Naive thymus-derived CD4-positive, alpha-beta T cell (primary cell): ENCODE results near the gene ZBTB33. TPM values are rescaled to one million over a fixed set of nuclear protein-coding genes. Genes with fewer than 3 reads are reported as not detected.

ENCODE experiments used
- ATAC-seq: fragments of 150-1000 bp; cut with Tn5 transposase; 2 replicates; pipeline ENCODE4 v1.10.0; 2021; ENCODE audit warnings: mild to moderate bottlenecking, moderate library complexity
- CTCF ChIA-PET: fragments of 350-600 bp; sonication (Branson Sonifier 250); formaldehyde crosslinking; loops from one replicate; lab custom pipeline; 2021; ENCODE audit warnings: antibody characterized with exemption; lab: Charles Lee
- POLR2A ChIA-PET: fragments of 350-600 bp; sonication (Branson Sonifier 250); formaldehyde crosslinking; loops from one replicate; lab custom pipeline; 2021; ENCODE audit warnings: antibody characterized with exemption, inconsistent platforms; lab: Charles Lee
- DNase-seq, 9 donors: peaks; one replicate each; pipeline versions ENCODE4 v3.0.0 to v3.0.0-alpha.2; 2020 to 2022; ENCODE audit warnings: mixed read lengths in 1 of 9
- H3K27ac ChIP-seq: one replicate; pipeline ENCODE4 v1.7.0; 2013; ENCODE audit warnings: mild to moderate bottlenecking, low read depth, low read length, moderate library complexity
- H3K27me3 ChIP-seq, 2 donors: one replicate each; pipeline ENCODE4 v1.7.0; 2013; ENCODE audit warnings: low read length in 2 of 2, mild to moderate bottlenecking in 2 of 2, moderate library complexity in 2 of 2; ENCODE audit not compliant: control insufficient read depth in 2 of 2, insufficient read depth in 2 of 2
- H3K36me3 ChIP-seq, 3 experiments: 1 replicate in 2 of 3; 2 replicates in 1 of 3; pipeline ENCODE4 v1.7.0; 2013; ENCODE audit warnings: low read length in 3 of 3, mild to moderate bottlenecking in 3 of 3, moderate library complexity in 1 of 3; ENCODE audit not compliant: insufficient read depth in 3 of 3, control insufficient read depth in 2 of 3
- H3K4me1 ChIP-seq, 2 donors: one replicate each; pipeline ENCODE4 v1.7.0; 2013; ENCODE audit warnings: low read length in 2 of 2, mild to moderate bottlenecking in 2 of 2, moderate library complexity in 1 of 2; ENCODE audit not compliant: control insufficient read depth in 2 of 2, insufficient read depth in 2 of 2
- H3K4me3 ChIP-seq: 2 replicates; pipeline ENCODE4 v1.7.0; 2013; ENCODE audit warnings: mild to moderate bottlenecking, low read length
- H3K9me3 ChIP-seq, 3 experiments: 1 replicate in 2 of 3; 2 replicates in 1 of 3; pipeline ENCODE4 v1.7.0; 2013; ENCODE audit warnings: low read length in 3 of 3; ENCODE audit not compliant: control insufficient read depth in 2 of 3
- H3K27ac Mint-ChIP-seq, 9 donors: one replicate each; pipeline ENCODE4 v1.8.0; 2020 to 2022; ENCODE audit warnings: mixed read lengths in 9 of 9, mild to moderate bottlenecking in 8 of 9, moderate library complexity in 5 of 9, inconsistent platforms in 2 of 9
- H3K27me3 Mint-ChIP-seq, 5 donors: one replicate each; pipeline ENCODE4 v1.8.0; 2021 to 2022; ENCODE audit warnings: mixed read lengths in 5 of 5, mild to moderate bottlenecking in 1 of 5
- H3K36me3 Mint-ChIP-seq, 5 donors: one replicate each; pipeline ENCODE4 v1.8.0; 2020 to 2022; ENCODE audit warnings: mixed read lengths in 5 of 5, mild to moderate bottlenecking in 3 of 5, inconsistent platforms in 1 of 5
- H3K4me1 Mint-ChIP-seq, 7 donors: one replicate each; pipeline ENCODE4 v1.8.0; 2020 to 2022; ENCODE audit warnings: mixed read lengths in 7 of 7, mild to moderate bottlenecking in 3 of 7, inconsistent platforms in 1 of 7
- H3K4me3 Mint-ChIP-seq, 10 donors: one replicate each; pipeline ENCODE4 v1.8.0; 2020 to 2022; ENCODE audit warnings: mild to moderate bottlenecking in 10 of 10, mixed read lengths in 10 of 10, moderate library complexity in 6 of 10, inconsistent platforms in 2 of 10
- H3K9me3 Mint-ChIP-seq, 11 donors: one replicate each; pipeline ENCODE4 v1.8.0; 2020 to 2022; ENCODE audit warnings: mixed read lengths in 11 of 11, mild to moderate bottlenecking in 4 of 11, inconsistent platforms in 1 of 11, moderate library complexity in 1 of 11
- intact Hi-C, 2 donors: fragments of 100-400 bp; cut with micrococcal nuclease; formaldehyde crosslinking; loops; one replicate each; pipeline ENCODE4 v1.15.1; 2023
- polyA plus RNA-seq, 2 donors: library from polyadenylated mRNA; unstranded; fragments of 300-500 nt; fragmentation: Illumina TruSeq; gene quantifications; one replicate each; pipeline ENCODE4 v1.2.3, GENCODE V29; 2021
- total RNA-seq, 6 experiments: library from RNA in 5 of 6; stranded (reverse) in 5 of 6; gene quantifications; 1 replicate in 5 of 6; 2 replicates in 1 of 6; pipeline ENCODE4 v1.2.3 and lab custom pipeline; 2021 to 2026

The ZBTB33 gene
- total and polyA plus RNA-seq, 7 experiments from 2014 or later, result 13.7 to 30.7 (median 24.6) TPM

DNA sequence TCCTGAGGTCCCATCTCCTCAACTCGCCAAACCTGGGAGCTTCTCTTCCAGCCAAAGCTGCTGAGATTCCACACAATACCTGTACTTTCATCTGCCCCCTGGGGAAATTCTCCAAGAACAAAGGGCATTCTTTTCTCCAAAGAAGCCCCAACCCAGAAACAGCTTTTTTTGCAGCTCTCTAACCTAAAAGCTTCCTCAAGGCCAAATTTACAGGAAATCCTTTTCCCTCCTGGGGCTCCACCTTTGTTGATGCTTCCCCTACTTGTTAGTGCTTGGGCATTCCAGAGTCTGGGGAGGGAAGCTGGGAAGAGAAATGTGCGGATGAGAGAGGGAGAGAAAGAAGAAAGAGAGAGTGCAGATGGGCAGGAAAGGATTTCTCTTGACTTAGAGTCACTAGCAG is 24.3 kb downstream of the ZBTB33 start:
- ATAC-seq (no peak), DNase-seq (no peak)
- H3K9me3 Mint-ChIP-seq, result no peaks in the 10 kb centered on the region
- Histone ChIP-seq H3K27ac (no peak overlapping the region), H3K36me3 (no peaks in the 10 kb centered on the region), H3K27me3 (no peaks in the 10 kb centered on the region), H3K4me1 (peaks cover 0 to 2% of the 10 kb centered on the region in 2 donors), H3K9me3 (no peaks in the 10 kb centered on the region), H3K4me3 (no peak overlapping the region)
- peaks cover 0 to 4% (median 2%) of the 10 kb centered on the region in 7 donors for H3K4me1 Mint-ChIP-seq
- no peaks in the 10 kb centered on the region for H3K36me3 Mint-ChIP-seq
- CTCF ChIA-PET, result no interaction called here
- H3K27me3 Mint-ChIP-seq, result peaks cover 0 to 19% (median 0%) of the 10 kb centered on the region in 5 donors
- H3K27ac Mint-ChIP-seq, result no peak overlapping the region
- intact Hi-C loops, result no loop called here
- H3K4me3 Mint-ChIP-seq, result no peak overlapping the region
- POLR2A ChIA-PET, result interaction anchor here (0.6 to 1.5 kb wide), 2 partner anchors 17 to 367 kb away, joined by 4 read pairs; no protein-coding TSS in a partner anchor

DNA sequence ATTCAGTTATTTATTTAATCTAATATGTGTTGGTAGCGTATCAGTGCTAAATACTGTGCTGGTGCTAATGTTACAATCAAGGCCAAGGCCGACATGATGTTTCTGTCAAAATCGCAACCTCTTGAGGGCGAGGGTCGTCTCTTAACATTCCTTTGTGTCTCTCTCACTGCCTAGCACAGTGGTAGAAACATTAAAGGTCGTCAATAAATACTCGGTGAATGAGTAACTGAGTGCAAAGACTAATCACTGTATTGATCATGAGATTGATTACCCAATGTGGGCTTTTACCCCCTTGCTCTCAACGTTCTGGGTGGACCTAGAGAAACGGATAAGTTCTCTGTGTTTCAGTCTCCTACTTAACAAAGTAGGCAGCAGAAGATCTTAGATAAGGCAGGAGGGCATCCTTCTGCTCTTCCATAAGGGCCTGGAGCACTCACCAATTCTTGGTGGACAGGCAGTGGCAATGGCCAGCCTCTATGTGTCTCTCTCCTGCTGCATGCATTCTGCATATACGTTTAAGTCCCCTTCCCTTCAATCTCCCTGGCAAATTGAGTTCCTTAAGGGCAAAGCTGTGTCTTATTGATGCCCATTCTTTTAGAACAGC is 30.5 kb downstream of the ZBTB33 start:
- Mint-ChIP-seq H3K27ac (no peak overlapping the region), H3K4me1 (no peaks in the 10 kb centered on the region), H3K4me3 (no peak overlapping the region), H3K27me3 (peaks cover 0 to 19% (median 7%) of the 10 kb centered on the region in 5 donors), H3K9me3 (peaks cover 0 to 3% (median 0%) of the 10 kb centered on the region in 11 donors), H3K36me3 (peaks cover 0 to 6% (median 0%) of the 10 kb centered on the region in 5 donors)
- intact Hi-C loops, result no loop called here
- Histone ChIP-seq H3K27me3 (no peaks in the 10 kb centered on the region), H3K4me3 (no peak overlapping the region), H3K9me3 (no peaks in the 10 kb centered on the region), H3K4me1 (no peaks in the 10 kb centered on the region), H3K27ac (no peak overlapping the region), H3K36me3 (no peaks in the 10 kb centered on the region)
- ChIA-PET POLR2A (no interaction called here), CTCF (no interaction called here)
- DNase-seq, result no peak
- no peak for ATAC-seq

DNA sequence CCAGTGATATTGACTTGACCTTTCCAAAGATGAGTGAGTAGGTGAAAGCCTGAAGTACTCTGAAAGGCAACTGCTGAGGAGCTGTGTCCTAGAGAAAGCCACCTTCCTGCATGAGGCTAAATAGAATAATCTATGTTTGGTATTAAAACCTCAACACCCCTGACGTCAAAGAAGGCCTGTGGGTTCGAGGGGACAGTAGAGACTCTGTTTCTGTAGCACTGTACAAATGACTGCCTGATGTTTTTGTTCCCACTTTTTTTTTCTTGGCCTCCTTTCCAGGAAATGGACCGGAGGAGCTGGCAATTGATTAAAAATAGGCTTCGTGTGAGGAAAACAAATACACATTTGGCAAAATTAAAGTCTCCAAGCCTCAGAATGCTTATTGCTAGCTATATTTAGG is 31.1 kb downstream of the ZBTB33 start:
- Histone ChIP-seq H3K9me3 (no peaks in the 10 kb centered on the region), H3K27me3 (no peaks in the 10 kb centered on the region), H3K36me3 (no peaks in the 10 kb centered on the region), H3K4me3 (no peak overlapping the region), H3K4me1 (no peaks in the 10 kb centered on the region), H3K27ac (no peak overlapping the region)
- Mint-ChIP-seq H3K9me3 (peaks cover 0 to 3% (median 0%) of the 10 kb centered on the region in 11 donors), H3K4me3 (no peak overlapping the region), H3K27ac (no peak overlapping the region), H3K27me3 (peaks cover 0 to 17% (median 7%) of the 10 kb centered on the region in 5 donors), H3K36me3 (peaks cover 0 to 6% (median 0%) of the 10 kb centered on the region in 5 donors), H3K4me1 (no peaks in the 10 kb centered on the region)
- CTCF ChIA-PET, result no interaction called here
- ATAC-seq (no peak), DNase-seq (no peak)
- POLR2A ChIA-PET, result no interaction called here
- intact Hi-C loops, result no loop called here

DNA sequence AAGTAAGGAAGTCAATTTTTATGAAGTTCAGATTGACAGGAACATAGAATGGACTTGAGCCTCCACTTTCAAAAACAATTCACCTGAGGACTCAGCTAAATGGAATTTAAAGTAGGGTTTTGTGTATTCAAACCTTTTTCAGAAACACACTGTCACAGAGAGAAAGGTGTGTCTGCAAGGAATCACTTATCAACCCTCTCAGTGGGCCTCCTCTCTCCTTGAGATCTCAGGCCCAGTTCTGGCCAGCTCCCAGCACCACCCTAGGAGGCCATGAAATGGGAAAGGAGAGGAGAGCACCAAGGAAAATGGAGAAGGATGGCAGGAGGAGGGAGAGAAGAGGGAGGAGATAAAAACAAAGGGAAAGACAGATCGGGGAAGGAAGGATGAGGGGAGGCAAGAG is 32.1 kb downstream of the ZBTB33 start:
- no peaks in the 10 kb centered on the region for H3K36me3 ChIP-seq
- no peaks in the 10 kb centered on the region for H3K27me3 ChIP-seq
- H3K4me3 Mint-ChIP-seq, result no peak overlapping the region
- DNase-seq, result no peak
- peaks cover 0 to 3% (median 0%) of the 10 kb centered on the region in 11 donors for H3K9me3 Mint-ChIP-seq
- intact Hi-C loops, result no loop called here
- CTCF ChIA-PET, result no interaction called here
- H3K27ac ChIP-seq, result no peak overlapping the region
- H3K4me1 ChIP-seq, result no peaks in the 10 kb centered on the region
- POLR2A ChIA-PET, result no interaction called here
- H3K27me3 Mint-ChIP-seq, result peaks cover 0 to 17% (median 7%) of the 10 kb centered on the region in 5 donors
- no peak overlapping the region for H3K4me3 ChIP-seq
- H3K36me3 Mint-ChIP-seq, result peaks cover 0 to 6% (median 0%) of the 10 kb centered on the region in 5 donors
- H3K9me3 ChIP-seq, result no peaks in the 10 kb centered on the region
- no peaks in the 10 kb centered on the region for H3K4me1 Mint-ChIP-seq
- no peak for ATAC-seq
- no peak overlapping the region for H3K27ac Mint-ChIP-seq

DNA sequence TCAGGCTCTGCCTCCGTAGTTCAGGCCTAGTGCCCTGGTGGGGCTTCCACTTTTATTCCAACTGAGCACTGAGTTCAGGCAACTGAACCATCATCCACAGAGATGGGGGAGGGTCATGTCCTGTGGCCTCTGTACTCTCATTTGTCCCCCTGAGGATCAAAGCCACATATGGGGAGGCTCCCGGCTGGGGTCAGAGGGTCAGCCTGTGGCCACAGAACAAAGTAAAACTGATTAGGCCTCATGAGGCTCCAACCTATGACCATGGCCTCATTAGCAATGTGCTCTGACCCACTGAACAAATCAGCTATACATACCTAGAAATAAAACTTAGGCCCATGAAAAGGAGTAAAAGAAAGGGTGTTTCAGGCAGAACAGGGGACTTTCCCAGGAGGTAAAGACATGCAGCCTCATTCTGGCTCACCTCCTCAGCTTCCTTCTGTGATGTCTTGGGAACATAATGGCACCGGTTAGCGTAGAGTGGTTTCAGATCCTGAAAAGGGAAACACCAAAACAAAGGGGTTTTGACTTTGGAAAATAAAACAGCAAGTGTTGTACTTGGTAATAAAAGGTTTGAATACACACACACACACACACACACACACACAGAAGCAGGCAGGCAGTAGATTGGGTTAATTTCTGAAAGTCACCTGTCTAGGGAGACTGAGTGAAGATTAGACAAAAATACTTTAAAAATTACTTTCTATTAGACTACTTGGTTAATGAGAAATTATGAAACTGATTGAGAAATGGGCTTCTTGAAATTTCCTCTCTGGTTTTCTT is 36.3 kb downstream of the ZBTB33 start:
- no peak for ATAC-seq
- peaks cover 0 to 6% (median 0%) of the 10 kb centered on the region in 11 donors for H3K9me3 Mint-ChIP-seq
- Histone ChIP-seq H3K36me3 (no peaks in the 10 kb centered on the region), H3K4me1 (no peaks in the 10 kb centered on the region), H3K4me3 (no peak overlapping the region), H3K27ac (no peak overlapping the region), H3K9me3 (no peaks in the 10 kb centered on the region), H3K27me3 (no peaks in the 10 kb centered on the region)
- no peaks in the 10 kb centered on the region for H3K4me1 Mint-ChIP-seq
- POLR2A ChIA-PET, result no interaction called here
- H3K36me3 Mint-ChIP-seq, result peaks cover 0 to 6% (median 0%) of the 10 kb centered on the region in 5 donors
- no peak for DNase-seq
- intact Hi-C loops, result no loop called here
- H3K4me3 Mint-ChIP-seq, result no peak overlapping the region
- H3K27me3 Mint-ChIP-seq, result peaks cover 0 to 16% (median 6%) of the 10 kb centered on the region in 5 donors
- CTCF ChIA-PET, result no interaction called here
- peak overlapping the region in 1 of 9 donors; percentile 19 for H3K27ac Mint-ChIP-seq

DNA sequence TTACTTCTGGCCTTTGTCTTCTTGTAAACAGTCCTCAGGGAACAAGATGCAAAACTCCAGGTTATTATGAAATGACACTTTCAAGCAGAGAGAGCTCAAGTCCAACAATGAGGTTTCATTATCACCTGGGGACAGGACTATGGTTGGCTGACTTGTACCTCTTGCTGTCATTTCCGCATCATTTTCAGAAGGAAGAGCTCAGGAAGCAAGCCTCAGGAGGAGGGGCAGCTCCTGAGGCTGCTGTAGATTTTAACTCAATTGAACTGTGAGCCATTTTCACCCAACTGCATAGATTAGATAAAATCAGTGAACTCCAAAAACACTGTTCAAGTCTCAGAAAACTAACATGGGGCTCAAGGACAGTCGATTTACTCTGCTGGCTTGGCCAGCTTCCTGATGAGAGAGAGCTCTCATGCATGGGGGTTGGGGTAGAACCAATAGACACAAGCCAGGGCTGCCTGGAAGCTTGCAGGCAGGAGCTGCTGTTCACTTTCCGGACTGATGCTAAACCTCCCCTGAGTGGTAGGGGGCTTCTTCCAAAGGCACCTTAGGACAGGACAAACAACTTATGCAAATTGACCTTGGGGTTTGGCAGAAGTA is 37.0 kb downstream of the ZBTB33 start:
- ChIA-PET CTCF (no interaction called here), POLR2A (no interaction called here)
- Mint-ChIP-seq H3K36me3 (peaks cover 0 to 6% (median 0%) of the 10 kb centered on the region in 5 donors), H3K9me3 (peaks cover 0 to 6% (median 0%) of the 10 kb centered on the region in 11 donors), H3K4me1 (no peaks in the 10 kb centered on the region), H3K4me3 (no peak overlapping the region), H3K27me3 (peaks cover 0 to 16% (median 6%) of the 10 kb centered on the region in 5 donors), H3K27ac (peak overlapping the region in 1 of 9 donors; percentile 19)
- H3K27ac ChIP-seq, result no peak overlapping the region
- H3K4me3 ChIP-seq, result no peak overlapping the region
- no peak for DNase-seq
- no peak for ATAC-seq
- no peaks in the 10 kb centered on the region for H3K9me3 ChIP-seq
- no peaks in the 10 kb centered on the region for H3K27me3 ChIP-seq
- H3K36me3 ChIP-seq, result no peaks in the 10 kb centered on the region
- no peaks in the 10 kb centered on the region for H3K4me1 ChIP-seq
- intact Hi-C loops, result no loop called here
